A549 (cell line): ENCODE data around the gene FOSL2. TPM values are rescaled to one million over a fixed set of nuclear protein-coding genes. Genes with fewer than 3 reads are reported as not detected.

Experiments
- ATAC-seq, 2 experiments: fragments of 200-7000 bp in 1 of 2; fragments of >200 bp in 1 of 2; cut with Nextera tagmentation in 1 of 2; cut with Tn5 transposase in 1 of 2; 3 replicates each; pipeline versions ENCODE4 v1.8.0 to v1.9.1; 2018 to 2020; ENCODE audit warnings: mild to moderate bottlenecking in 1 of 2, moderate library complexity in 1 of 2
- CTCF ChIA-PET: fragments of 300-600 bp; sonication (Branson Sonifier 250); formaldehyde crosslinking; extraction: SDS; loops from one replicate; lab custom pipeline; 2021; ENCODE audit warnings: antibody characterized with exemption, inconsistent platforms; lab: Yijun Ruan, JAX
- POLR2A ChIA-PET: fragments of 350-600 bp; formaldehyde crosslinking; extraction: SDS; loops from one replicate; lab custom pipeline; 2021; ENCODE audit warnings: antibody characterized with exemption, inconsistent platforms; lab: Yijun Ruan, JAX
- DNase-seq, 2 experiments: peaks; one replicate each; pipeline versions ENCODE4 v3.0.0 to v3.0.0-alpha.2; 2011 to 2016; ENCODE audit warnings: low read depth in 1 of 2, low spot score in 1 of 2
- FAIRE-seq: peaks from 2 replicates; lab custom pipeline; 2011; peaks lifted over from hg19 to GRCh38; lab: Jason Lieb, UNC
- H3K27ac ChIP-seq, 2 experiments: fragments of >200 bp; sonication (Bioruptor Twin); formaldehyde crosslinking; 3 replicates each; pipeline ENCODE4 v1.5.1; 2016 to 2017
- H3K4me1 ChIP-seq: fragments of >200 bp; sonication (Bioruptor Twin); formaldehyde crosslinking; 3 replicates; pipeline ENCODE4 v1.6.1; 2016
- H3K4me2 ChIP-seq: fragments of >200 bp; sonication (Bioruptor Twin); formaldehyde crosslinking; 3 replicates; pipeline ENCODE4 v1.6.1; 2016
- H3K4me3 ChIP-seq: fragments of >200 bp; sonication (Bioruptor Twin); formaldehyde crosslinking; 3 replicates; pipeline ENCODE4 v1.5.1; 2016
- H3K9me3 ChIP-seq: fragments of >200 bp; sonication (Bioruptor Twin); formaldehyde crosslinking; 3 replicates; pipeline ENCODE4 v1.6.1; 2016
- BHLHE40 ChIP-seq: IDR thresholded peaks from 2 replicates; pipeline ENCODE4 v1.6.1; 2012; ENCODE audit warnings: low read depth, low read length, inconsistent platforms
- CBX8 ChIP-seq: fragments of 200-600 bp; sonication (generic); IDR thresholded peaks from 2 replicates; pipeline ENCODE4 v1.6.1; 2016
- EHF ChIP-seq: fragments of 250-450 bp; sonication (Bioruptor Pico); IDR thresholded peaks from 2 replicates; pipeline ENCODE4 v1.5.0; 2020; ENCODE audit warnings: mild to moderate bottlenecking
- FOSB ChIP-seq: fragments of 250-450 bp; sonication (Bioruptor Pico); IDR thresholded peaks from 2 replicates; pipeline ENCODE4 v1.5.0; 2020; ENCODE audit warnings: mild to moderate bottlenecking, moderate library complexity
- GATA3 ChIP-seq: IDR thresholded peaks from 2 replicates; pipeline ENCODE4 v1.6.1; 2012; ENCODE audit warnings: borderline replicate concordance
- HES2 ChIP-seq: fragments of >200 bp; sonication (Bioruptor Twin); formaldehyde crosslinking; IDR thresholded peaks from 2 replicates; pipeline ENCODE4 v1.6.1; 2016
- HOXA7 ChIP-seq: fragments of 250-450 bp; sonication (Bioruptor Pico); IDR thresholded peaks from 2 replicates; pipeline ENCODE4 v1.5.0; 2020; ENCODE audit warnings: mild to moderate bottlenecking, moderate library complexity
- HOXB5 ChIP-seq: fragments of 250-450 bp; sonication (Bioruptor Pico); IDR thresholded peaks from 2 replicates; pipeline ENCODE4 v1.5.0; 2020; ENCODE audit warnings: mild to moderate bottlenecking, moderate library complexity
- JUN ChIP-seq, 2 experiments: fragments of >200 bp; sonication (Bioruptor Twin); formaldehyde crosslinking; IDR thresholded peaks; 2 replicates in 1 of 2; 3 replicates in 1 of 2; pipeline ENCODE4 v1.6.1; 2016 to 2017
- KDM5A ChIP-seq: fragments of 200-600 bp; sonication (generic); IDR thresholded peaks from 2 replicates; pipeline ENCODE4 v1.6.1; 2016; ENCODE audit warnings: antibody characterized with exemption, mild to moderate bottlenecking
- NPAS2 ChIP-seq: fragments of 250-450 bp; sonication (Bioruptor Pico); IDR thresholded peaks from 2 replicates; pipeline ENCODE4 v1.8.0; 2022; ENCODE audit warnings: mild to moderate bottlenecking, moderate library complexity, borderline replicate concordance
- NR3C1 ChIP-seq: fragments of >200 bp; sonication (Bioruptor Twin); formaldehyde crosslinking; IDR thresholded peaks from 3 replicates; pipeline ENCODE4 v1.6.1; 2017
- PHF8 ChIP-seq: fragments of 200-600 bp; sonication (generic); IDR thresholded peaks from 2 replicates; pipeline ENCODE4 v1.6.1; 2016; ENCODE audit warnings: low read depth, mild to moderate bottlenecking, antibody characterized with exemption, moderate library complexity, borderline replicate concordance
- POLR2A ChIP-seq: IDR thresholded peaks from 2 replicates; pipeline ENCODE4 v1.6.1; 2012; ENCODE audit warnings: mild to moderate bottlenecking, low read length
- RAD21 ChIP-seq, 2 experiments: fragments of >200 bp in 1 of 2; sonication (Bioruptor Twin) in 1 of 2; formaldehyde crosslinking in 1 of 2; IDR thresholded peaks in 1 of 2; conservative IDR thresholded peaks in 1 of 2; 2 replicates in 1 of 2; 3 replicates in 1 of 2; pipeline ENCODE4 v1.6.1; 2012 to 2018; ENCODE audit warnings: inconsistent platforms in 1 of 2
- RARB ChIP-seq: fragments of 250-450 bp; sonication (Bioruptor Pico); IDR thresholded peaks from 2 replicates; pipeline ENCODE4 v1.8.0; 2021; ENCODE audit warnings: mild to moderate bottlenecking, moderate library complexity
- RFX5 ChIP-seq: fragments of 450-650 bp; IDR thresholded peaks from 2 replicates; pipeline ENCODE4 v1.7.1; 2014; ENCODE audit warnings: antibody characterized with exemption, mild to moderate bottlenecking, moderate library complexity
- SMC3 ChIP-seq: fragments of >200 bp; sonication (Bioruptor Twin); formaldehyde crosslinking; IDR thresholded peaks from 3 replicates; pipeline ENCODE4 v1.6.1; 2018; ENCODE audit warnings: inconsistent platforms
- TFCP2L1 ChIP-seq: fragments of 250-450 bp; sonication (Bioruptor Pico); IDR thresholded peaks from 2 replicates; pipeline ENCODE4 v1.5.0; 2021; ENCODE audit warnings: mild to moderate bottlenecking
- USF2 ChIP-seq: fragments of 450-650 bp; IDR thresholded peaks from 2 replicates; pipeline ENCODE4 v1.6.1; 2014; ENCODE audit warnings: antibody characterized with exemption
- ZC3H11A ChIP-seq: fragments of 450-650 bp; IDR thresholded peaks from 2 replicates; pipeline ENCODE4 v1.6.1; 2014; ENCODE audit warnings: antibody characterized with exemption, mild to moderate bottlenecking
- ZFP36 ChIP-seq: fragments of 450-650 bp; IDR thresholded peaks from 2 replicates; pipeline ENCODE4 v1.6.1; 2014; ENCODE audit warnings: borderline replicate concordance; ENCODE audit not compliant: partially characterized antibody
- ZNF302 ChIP-seq: fragments of 250-450 bp; sonication (Bioruptor Pico); IDR thresholded peaks from 2 replicates; pipeline ENCODE4 v1.9.0; 2021; ENCODE audit warnings: inconsistent platforms, mild to moderate bottlenecking, moderate library complexity
- WGBS: methylation state at CpG from one replicate; pipeline ENCODE4 v1.1.6; 2017; ENCODE audit errors: missing lambda C conversion rate; 5-methylcytosine and 5-hydroxymethylcytosine counted together
- polyA plus RNA-seq, 4 experiments: library from polyadenylated mRNA; depleted of rRNA in 3 of 4; stranded (reverse); fragments of >200 nt; fragmentation: RNase III in 1 of 4; extraction: RNeasy Plus Mini Kit Qiagen cat#74134 plus additional on column Dnase treatment in 1 of 4; gene quantifications; 2 replicates in 3 of 4; 3 replicates in 1 of 4; pipeline ENCODE4 v1.2.3, GENCODE V29; 2011 to 2017
- TF ChIP-seq, protein P1 (sequence below): IDR thresholded peaks from 2 replicates; pipeline ENCODE4 v1.6.1; 2012
- TF ChIP-seq, protein P2 (sequence below): fragments of 200-600 bp; sonication (generic); IDR thresholded peaks from 2 replicates; pipeline ENCODE4 v1.6.1; 2016; ENCODE audit warnings: antibody characterized with exemption, mild to moderate bottlenecking, moderate library complexity
- TF ChIP-seq, protein P3 (sequence below): fragments of 250-450 bp; sonication (Bioruptor Pico); IDR thresholded peaks from 2 replicates; pipeline ENCODE4 v1.5.0; 2020; ENCODE audit warnings: low read depth, mild to moderate bottlenecking, moderate library complexity

The FOSL2 gene
- polyA plus RNA-seq, 2 of the 4 experiments (the other 2 are of a cell fraction) = 45.7 to 73.4 TPM

GRCh38 chr2:28391564-28392296 is 928 bp upstream of the FOSL2 start (continued):
- TF ChIP-seq RARB (0 out of 2 replicates have a peak, but pooled peaks have one; percentile 7), NR3C1 (no peak)

GRCh38 chr2:28393114-28393836 is 617 bp downstream of the FOSL2 start:
- H3K4me3 ChIP-seq = peak overlapping the region; percentile 78
- H3K27ac ChIP-seq = peak overlapping the region; percentile 95
- H3K9me3 ChIP-seq = no peaks in the 10 kb centered on the region
- H3K4me1 ChIP-seq = peaks cover 25% of the 10 kb centered on the region
- DNase-seq (peak in 1 of 2 experiments; percentile 63), ATAC-seq (peak in 1 of 2 experiments; percentile 4; a peak in 1 of 6 replicates), FAIRE-seq (no peak)
- H3K4me2 ChIP-seq = peak overlapping the region; percentile 71
- CTCF ChIA-PET = interaction anchor here (0.6 to 1.3 kb wide), 6 partner anchors 53 to 690 kb away, joined by 3 read pairs; no protein-coding TSS in a partner anchor
- peak; percentile 74; the same call in 1 of the 2 replicates for TF ChIP-seq HOXA7 (CRISPR knock-in tag)
- TF ChIP-seq RFX5 = no peak
- TF ChIP-seq POLR2A = peak; percentile 28; the same call in 1 of the 2 replicates
- TF ChIP-seq TFCP2L1 (CRISPR knock-in tag) = peak; percentile 81; the same call in 1 of the 2 replicates
- no peak; the same call in 1 of the 2 replicates for TF ChIP-seq FOSB
- TF ChIP-seq PHF8 = peak; percentile 57
- TF ChIP-seq, all 56 proteins: peak for 4
- under 1% methylated on average over 79 of the region's 81 CpGs for WGBS
- POLR2A ChIA-PET = interaction anchor here (0.9 to 5.0 kb wide), 13 partner anchors 118 to 690 kb away, joined by 3 to 56 read pairs (median 5); partner anchors contain the start of genes BABAM2 and RBKS

DNA sequence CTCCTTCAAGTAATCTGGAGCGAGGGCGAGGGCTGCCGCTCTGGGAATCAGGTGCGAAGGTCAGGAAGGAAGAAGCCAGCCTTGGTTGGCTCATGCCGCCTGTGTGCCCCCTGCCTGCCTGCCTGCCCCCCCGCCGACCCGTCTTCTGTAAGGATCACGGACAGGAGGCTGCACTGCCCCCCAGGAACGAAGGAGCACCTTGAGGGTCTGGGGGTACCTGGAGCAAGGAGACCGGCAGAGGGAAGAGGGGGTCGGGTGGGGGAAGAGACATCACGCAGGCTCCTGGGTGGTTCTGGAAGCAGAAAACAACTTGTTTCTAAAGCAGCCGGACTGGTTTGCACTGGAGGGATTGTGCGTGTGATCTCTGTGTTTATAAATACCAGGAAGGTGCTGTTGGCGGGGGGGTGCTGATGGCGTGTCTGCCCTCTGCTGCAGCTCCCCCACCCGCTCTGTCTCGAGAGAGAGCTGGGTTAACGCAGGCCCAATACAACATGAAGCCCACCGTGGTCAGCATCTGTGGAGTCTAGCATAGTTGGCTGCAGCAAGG is 1.7 kb downstream of the FOSL2 start:
- no peaks in the 10 kb centered on the region for H3K9me3 ChIP-seq
- H3K4me3 ChIP-seq = peak overlapping the region; percentile 78
- peaks cover 31% of the 10 kb centered on the region for H3K4me1 ChIP-seq
- H3K4me2 ChIP-seq = peak overlapping the region; percentile 71
- peak overlapping the region; percentile 95 for H3K27ac ChIP-seq
- ChIA-PET CTCF (interaction anchor here (1.2 kb wide), 1 partner anchor 689 kb away, joined by 4 read pairs; no protein-coding TSS in a partner anchor), POLR2A (no interaction called here)
- ATAC-seq (no peak), FAIRE-seq (no peak), DNase-seq (peak in 1 of 2 experiments; percentile 44)
- TF ChIP-seq GATA3 (peak; percentile 38), ZFP36 (no peak), USF2 (no peak), EHF (no peak), KDM5A (no peak), ZC3H11A (no peak), HOXB5 (CRISPR knock-in tag) (no peak), RAD21 (conservative IDR thresholded peaks at IDR 0.05 in 1 of 2, IDR thresholded peaks at IDR 0.05 in 1 of 2) (0 out of 5 replicates have a peak, but pooled peaks of 1 of the 2 experiments have one; percentile 3), TFCP2L1 (CRISPR knock-in tag) (0 out of 2 replicates have a peak, but pooled peaks have one; percentile 6), HES2 (no peak), SMC3 (no peak), BHLHE40 (no peak), NPAS2 (no peak), ZNF302 (CRISPR knock-in tag) (no peak), CBX8 (no peak), JUN (IDR thresholded peaks at IDR 0.05) (peak in 1 of 2 experiments; percentile 22; a peak in 2 of 5 replicates)
- TF ChIP-seq, protein P1, sequence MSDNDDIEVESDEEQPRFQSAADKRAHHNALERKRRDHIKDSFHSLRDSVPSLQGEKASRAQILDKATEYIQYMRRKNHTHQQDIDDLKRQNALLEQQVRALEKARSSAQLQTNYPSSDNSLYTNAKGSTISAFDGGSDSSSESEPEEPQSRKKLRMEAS = peak; percentile 52
- TF ChIP-seq, protein P2, sequence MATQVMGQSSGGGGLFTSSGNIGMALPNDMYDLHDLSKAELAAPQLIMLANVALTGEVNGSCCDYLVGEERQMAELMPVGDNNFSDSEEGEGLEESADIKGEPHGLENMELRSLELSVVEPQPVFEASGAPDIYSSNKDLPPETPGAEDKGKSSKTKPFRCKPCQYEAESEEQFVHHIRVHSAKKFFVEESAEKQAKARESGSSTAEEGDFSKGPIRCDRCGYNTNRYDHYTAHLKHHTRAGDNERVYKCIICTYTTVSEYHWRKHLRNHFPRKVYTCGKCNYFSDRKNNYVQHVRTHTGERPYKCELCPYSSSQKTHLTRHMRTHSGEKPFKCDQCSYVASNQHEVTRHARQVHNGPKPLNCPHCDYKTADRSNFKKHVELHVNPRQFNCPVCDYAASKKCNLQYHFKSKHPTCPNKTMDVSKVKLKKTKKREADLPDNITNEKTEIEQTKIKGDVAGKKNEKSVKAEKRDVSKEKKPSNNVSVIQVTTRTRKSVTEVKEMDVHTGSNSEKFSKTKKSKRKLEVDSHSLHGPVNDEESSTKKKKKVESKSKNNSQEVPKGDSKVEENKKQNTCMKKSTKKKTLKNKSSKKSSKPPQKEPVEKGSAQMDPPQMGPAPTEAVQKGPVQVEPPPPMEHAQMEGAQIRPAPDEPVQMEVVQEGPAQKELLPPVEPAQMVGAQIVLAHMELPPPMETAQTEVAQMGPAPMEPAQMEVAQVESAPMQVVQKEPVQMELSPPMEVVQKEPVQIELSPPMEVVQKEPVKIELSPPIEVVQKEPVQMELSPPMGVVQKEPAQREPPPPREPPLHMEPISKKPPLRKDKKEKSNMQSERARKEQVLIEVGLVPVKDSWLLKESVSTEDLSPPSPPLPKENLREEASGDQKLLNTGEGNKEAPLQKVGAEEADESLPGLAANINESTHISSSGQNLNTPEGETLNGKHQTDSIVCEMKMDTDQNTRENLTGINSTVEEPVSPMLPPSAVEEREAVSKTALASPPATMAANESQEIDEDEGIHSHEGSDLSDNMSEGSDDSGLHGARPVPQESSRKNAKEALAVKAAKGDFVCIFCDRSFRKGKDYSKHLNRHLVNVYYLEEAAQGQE = no peak
- TF ChIP-seq, protein P3, sequence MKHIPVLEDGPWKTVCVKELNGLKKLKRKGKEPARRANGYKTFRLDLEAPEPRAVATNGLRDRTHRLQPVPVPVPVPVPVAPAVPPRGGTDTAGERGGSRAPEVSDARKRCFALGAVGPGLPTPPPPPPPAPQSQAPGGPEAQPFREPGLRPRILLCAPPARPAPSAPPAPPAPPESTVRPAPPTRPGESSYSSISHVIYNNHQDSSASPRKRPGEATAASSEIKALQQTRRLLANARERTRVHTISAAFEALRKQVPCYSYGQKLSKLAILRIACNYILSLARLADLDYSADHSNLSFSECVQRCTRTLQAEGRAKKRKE (CRISPR knock-in tag) = no peak
- 1% methylated on average over 16 of the region's 21 CpGs for WGBS
